ENCODE results near the gene CEP85L.
A peak's percentile ranks its signal among the peaks of the same experiment; 100 is the strongest.

CEP85L gene

GRCh38 chr6:118489990-118490389 is 161.4 kb downstream of the CEP85L start:
- no peak for DNase-seq (ENCODE audit: low read depth)
- H3K4me3 ChIP-seq (ENCODE audit: low read depth, low read length): no peak overlapping the region
- TF ChIP-seq, protein P1, sequence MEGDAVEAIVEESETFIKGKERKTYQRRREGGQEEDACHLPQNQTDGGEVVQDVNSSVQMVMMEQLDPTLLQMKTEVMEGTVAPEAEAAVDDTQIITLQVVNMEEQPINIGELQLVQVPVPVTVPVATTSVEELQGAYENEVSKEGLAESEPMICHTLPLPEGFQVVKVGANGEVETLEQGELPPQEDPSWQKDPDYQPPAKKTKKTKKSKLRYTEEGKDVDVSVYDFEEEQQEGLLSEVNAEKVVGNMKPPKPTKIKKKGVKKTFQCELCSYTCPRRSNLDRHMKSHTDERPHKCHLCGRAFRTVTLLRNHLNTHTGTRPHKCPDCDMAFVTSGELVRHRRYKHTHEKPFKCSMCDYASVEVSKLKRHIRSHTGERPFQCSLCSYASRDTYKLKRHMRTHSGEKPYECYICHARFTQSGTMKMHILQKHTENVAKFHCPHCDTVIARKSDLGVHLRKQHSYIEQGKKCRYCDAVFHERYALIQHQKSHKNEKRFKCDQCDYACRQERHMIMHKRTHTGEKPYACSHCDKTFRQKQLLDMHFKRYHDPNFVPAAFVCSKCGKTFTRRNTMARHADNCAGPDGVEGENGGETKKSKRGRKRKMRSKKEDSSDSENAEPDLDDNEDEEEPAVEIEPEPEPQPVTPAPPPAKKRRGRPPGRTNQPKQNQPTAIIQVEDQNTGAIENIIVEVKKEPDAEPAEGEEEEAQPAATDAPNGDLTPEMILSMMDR (IDR thresholded peaks at IDR 0.05; ENCODE audit: insufficient read depth, low read depth, low read length, missing control alignments): no peak

DNA sequence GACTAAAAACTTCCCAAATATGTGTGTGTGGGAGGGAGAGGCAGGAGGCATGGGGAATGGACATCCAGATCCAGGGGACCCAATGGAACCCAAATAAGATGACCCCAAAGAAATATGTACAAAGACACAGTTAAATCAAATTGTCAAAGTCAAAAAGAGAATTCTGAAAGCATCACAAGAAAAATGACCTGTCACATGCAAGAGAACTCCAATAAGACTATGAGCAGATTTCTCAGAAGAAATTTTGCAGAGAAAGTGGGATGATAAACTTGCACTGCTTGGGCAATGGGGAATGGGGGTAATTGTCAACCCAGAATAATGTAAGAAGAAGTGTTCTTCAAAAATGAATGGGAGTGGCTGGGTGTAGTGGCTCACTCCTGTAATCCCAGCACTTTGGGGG is 162.8 kb downstream of the CEP85L start:
- no peak for DNase-seq (ENCODE audit: low read depth)
- no peak overlapping the region for H3K4me3 ChIP-seq (ENCODE audit: low read depth, low read length)
- TF ChIP-seq, protein P1 (IDR thresholded peaks at IDR 0.05; ENCODE audit: insufficient read depth, low read depth, low read length, missing control alignments): no peak

DNA sequence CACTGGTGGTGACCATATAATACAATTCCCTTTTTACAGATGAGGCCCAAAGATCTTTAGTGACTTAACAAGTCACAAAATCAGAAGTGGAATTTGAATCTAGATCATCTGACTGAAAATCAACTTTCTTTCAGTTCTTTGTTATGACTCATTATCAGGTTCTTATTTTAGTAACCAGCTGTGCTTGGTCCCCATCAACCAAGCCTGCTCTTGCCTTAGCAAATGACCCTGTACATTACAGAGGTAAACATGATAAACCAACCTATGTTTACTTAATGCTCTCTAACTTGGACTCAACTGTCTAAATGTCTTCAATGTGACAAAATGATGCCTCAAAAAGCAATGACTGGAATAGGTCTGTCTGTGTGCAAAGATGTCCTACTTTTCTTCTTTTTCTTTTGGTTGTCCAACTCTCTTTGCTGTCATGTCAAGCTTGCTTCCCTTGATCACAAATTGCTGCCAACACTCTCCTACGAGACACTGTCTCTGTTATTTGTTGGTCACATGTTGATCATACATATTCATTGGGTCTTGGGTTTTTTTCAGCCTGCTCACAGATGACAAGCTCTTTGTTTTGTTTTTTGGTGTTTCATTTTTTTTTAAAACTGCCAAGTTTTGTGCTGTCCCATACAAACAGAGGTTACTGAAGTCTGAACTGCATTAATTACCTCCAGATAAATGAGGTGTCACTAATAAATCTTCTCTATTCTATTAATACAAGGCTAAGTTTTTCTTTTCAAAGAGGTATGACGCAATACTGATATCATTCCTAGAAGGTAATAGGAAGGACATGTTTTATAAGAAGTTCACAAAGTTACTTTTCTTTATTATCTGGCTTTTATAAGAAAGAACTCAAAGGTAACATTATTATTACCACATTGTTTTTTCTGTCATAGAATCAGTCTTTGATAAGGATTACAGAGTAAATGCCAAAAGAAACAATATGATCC is 165.5 kb downstream of the CEP85L start:
- peak; percentile 55 for DNase-seq (ENCODE audit: low read depth)
- no peak overlapping the region for H3K4me3 ChIP-seq (ENCODE audit: low read depth, low read length)
- TF ChIP-seq, protein P1 (IDR thresholded peaks at IDR 0.05; ENCODE audit: insufficient read depth, low read depth, low read length, missing control alignments): no peak

DNA sequence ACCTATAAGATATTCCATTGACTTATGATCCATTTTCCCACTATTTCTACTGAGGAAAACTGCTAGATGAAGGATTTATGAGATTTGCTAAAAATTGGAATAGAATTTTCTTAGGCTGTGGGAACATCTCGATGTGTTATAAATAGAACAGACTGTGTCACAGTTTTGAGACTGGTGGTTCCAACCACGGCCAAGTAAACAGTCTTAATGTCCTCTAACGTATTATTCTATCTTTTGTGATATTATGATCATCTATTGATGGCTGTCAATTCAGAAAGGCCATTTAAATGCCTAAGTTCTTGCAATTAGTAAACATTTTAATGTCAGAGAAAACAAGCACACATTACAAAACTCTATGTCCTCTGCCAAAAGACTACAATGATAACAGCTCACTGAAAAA is 174.8 kb downstream of the CEP85L start:
- DNase-seq (ENCODE audit: low read depth): no peak
- H3K4me3 ChIP-seq (ENCODE audit: low read depth, low read length): no peak overlapping the region

GRCh38 chr6:118473266-118473665 is 178.1 kb downstream of the CEP85L start:
- no peak for DNase-seq (ENCODE audit: low read depth)
- TF ChIP-seq, protein P1 (IDR thresholded peaks at IDR 0.05; ENCODE audit: insufficient read depth, low read depth, low read length, missing control alignments): no peak
- no peak overlapping the region for H3K4me3 ChIP-seq (ENCODE audit: low read depth, low read length)

More for the DNA sequence above, 174.8 kb downstream of the CEP85L start:
- TF ChIP-seq, protein P1 (IDR thresholded peaks at IDR 0.05; ENCODE audit: insufficient read depth, low read depth, low read length, missing control alignments): no peak

DNA sequence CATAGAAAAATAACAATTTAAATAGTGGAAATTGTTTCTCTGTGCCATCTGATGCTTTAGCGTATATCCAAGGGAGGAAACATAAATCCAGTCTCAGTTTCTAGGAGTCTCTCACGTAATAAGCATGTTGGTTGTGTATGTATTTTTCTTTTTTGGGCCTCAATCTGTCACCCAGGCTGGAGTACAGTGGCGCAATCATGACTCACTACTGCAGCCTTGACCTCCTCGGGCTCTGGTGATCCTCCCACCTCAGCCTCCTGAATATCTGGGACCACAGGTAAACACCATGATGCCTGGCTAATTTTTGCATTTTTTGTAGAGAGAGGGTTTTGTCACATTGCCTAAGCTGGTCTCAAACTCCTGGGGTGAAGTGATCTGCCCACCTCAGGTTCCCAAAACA is 181.9 kb downstream of the CEP85L start:
- H3K4me3 ChIP-seq (ENCODE audit: low read depth, low read length): no peak overlapping the region
- TF ChIP-seq, protein P1 (IDR thresholded peaks at IDR 0.05; ENCODE audit: insufficient read depth, low read depth, low read length, missing control alignments): no peak
- no peak for DNase-seq (ENCODE audit: low read depth)

All from GM12865 (cell line).